Measurements from ENCODE around the gene CDK4.

DNA sequence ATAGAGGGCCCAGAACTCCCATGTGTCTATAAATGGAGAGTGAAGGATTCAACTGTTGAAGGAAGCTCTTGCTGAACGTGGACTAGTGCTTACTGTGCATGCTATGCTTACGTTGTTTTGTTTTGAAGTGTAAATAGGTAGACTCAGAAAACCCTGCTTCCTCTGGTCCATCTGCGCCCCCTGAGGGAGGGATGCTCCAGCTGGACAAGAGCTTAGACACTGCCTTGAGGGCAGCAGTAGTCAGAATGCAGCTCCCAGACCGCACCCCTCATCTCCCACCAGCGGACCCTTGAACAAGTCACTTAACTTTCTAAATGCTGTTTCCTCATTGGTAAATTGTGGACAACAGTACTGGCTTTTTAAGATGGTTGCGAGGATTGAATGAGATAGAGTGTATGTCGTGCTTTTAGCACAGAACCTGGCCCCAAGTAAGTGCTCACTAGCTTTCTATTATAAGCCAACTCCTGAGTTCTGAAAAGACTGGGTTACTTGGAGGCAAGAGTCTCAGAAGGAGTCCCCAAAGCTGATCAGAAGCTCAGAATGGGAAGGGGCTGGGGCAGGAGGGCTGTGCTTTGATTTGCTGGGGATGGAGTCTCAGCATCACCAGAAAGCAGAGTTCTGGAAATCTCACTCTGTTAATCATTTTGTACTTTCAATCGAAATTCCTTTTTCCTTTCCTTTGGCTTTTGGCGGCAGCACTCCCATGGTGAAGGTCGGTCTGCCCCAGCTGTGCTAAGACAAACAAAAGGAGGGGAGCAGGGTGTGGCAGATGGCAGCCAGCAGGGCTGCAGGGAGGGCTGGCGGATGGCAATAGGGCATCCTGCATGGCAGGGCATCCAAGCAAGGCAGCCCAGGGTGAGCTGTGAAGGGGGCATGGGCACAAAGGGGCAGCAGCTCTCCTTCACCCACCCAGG, 29.1 kb downstream of the CDK4 start:
- no peak for TF ChIP-seq EZH2 (optimal IDR thresholded peaks at IDR 0.05; ENCODE audit: low read depth, low read length)
- TF ChIP-seq, protein P1, sequence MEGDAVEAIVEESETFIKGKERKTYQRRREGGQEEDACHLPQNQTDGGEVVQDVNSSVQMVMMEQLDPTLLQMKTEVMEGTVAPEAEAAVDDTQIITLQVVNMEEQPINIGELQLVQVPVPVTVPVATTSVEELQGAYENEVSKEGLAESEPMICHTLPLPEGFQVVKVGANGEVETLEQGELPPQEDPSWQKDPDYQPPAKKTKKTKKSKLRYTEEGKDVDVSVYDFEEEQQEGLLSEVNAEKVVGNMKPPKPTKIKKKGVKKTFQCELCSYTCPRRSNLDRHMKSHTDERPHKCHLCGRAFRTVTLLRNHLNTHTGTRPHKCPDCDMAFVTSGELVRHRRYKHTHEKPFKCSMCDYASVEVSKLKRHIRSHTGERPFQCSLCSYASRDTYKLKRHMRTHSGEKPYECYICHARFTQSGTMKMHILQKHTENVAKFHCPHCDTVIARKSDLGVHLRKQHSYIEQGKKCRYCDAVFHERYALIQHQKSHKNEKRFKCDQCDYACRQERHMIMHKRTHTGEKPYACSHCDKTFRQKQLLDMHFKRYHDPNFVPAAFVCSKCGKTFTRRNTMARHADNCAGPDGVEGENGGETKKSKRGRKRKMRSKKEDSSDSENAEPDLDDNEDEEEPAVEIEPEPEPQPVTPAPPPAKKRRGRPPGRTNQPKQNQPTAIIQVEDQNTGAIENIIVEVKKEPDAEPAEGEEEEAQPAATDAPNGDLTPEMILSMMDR (IDR thresholded peaks at IDR 0.05; ENCODE audit: low read length): no peak
